Natural killer cell (primary cell): ENCODE data around the gene PKHD1. TPM values are rescaled to one million over a fixed set of nuclear protein-coding genes. Genes with fewer than 3 reads are reported as not detected.

Experiments
- ATAC-seq, 3 donors: fragments of 150-1000 bp in 2 of 3; fragments of 200-7000 bp in 1 of 3; cut with Tn5 transposase; 1 replicate in 1 of 3; 2 replicates in 2 of 3; pipeline ENCODE4 v1.10.0; 2021; ENCODE audit warnings: mild to moderate bottlenecking in 2 of 3, moderate library complexity in 2 of 3
- DNase-seq, 2 donors: peaks; one replicate each; pipeline versions ENCODE4 v3.0.0 to v3.0.0-alpha.2; 2013 to 2021; ENCODE audit warnings: mixed read lengths in 1 of 2
- H3K27ac ChIP-seq: one replicate; pipeline ENCODE4 v1.5.1; 2013; ENCODE audit warnings: mild to moderate bottlenecking, low read length
- H3K27me3 ChIP-seq: one replicate; pipeline ENCODE4 v1.6.1; 2013; ENCODE audit warnings: low read length; ENCODE audit not compliant: control insufficient read depth, insufficient read depth
- H3K36me3 ChIP-seq: one replicate; pipeline ENCODE4 v1.6.1; 2013; ENCODE audit warnings: low read length; ENCODE audit not compliant: control insufficient read depth, insufficient read depth
- H3K4me1 ChIP-seq: one replicate; pipeline ENCODE4 v1.6.1; 2013; ENCODE audit warnings: low read length; ENCODE audit not compliant: control insufficient read depth, insufficient read depth
- H3K4me3 ChIP-seq: one replicate; pipeline ENCODE4 v1.5.1; 2013; ENCODE audit warnings: low read length
- H3K9me3 ChIP-seq: one replicate; pipeline ENCODE4 v1.6.1; 2013; ENCODE audit warnings: low read length; ENCODE audit not compliant: control insufficient read depth, insufficient read depth
- H3K27ac Mint-ChIP-seq, 2 donors: one replicate each; pipeline ENCODE4 v1.8.0; 2022; ENCODE audit warnings: mild to moderate bottlenecking in 2 of 2, mixed read lengths in 2 of 2, moderate library complexity in 1 of 2
- H3K27me3 Mint-ChIP-seq, 2 donors: one replicate each; pipeline ENCODE4 v1.8.0; 2022; ENCODE audit warnings: low read depth in 2 of 2, mixed read lengths in 2 of 2
- H3K36me3 Mint-ChIP-seq: one replicate; pipeline ENCODE4 v1.8.0; 2022; ENCODE audit warnings: mixed read lengths
- H3K4me1 Mint-ChIP-seq, 2 donors: one replicate each; pipeline ENCODE4 v1.8.0; 2022; ENCODE audit warnings: mixed read lengths in 2 of 2
- H3K4me3 Mint-ChIP-seq: one replicate; pipeline ENCODE4 v1.8.0; 2022; ENCODE audit warnings: mild to moderate bottlenecking, moderate library complexity, mixed read lengths
- H3K9me3 Mint-ChIP-seq, 2 donors: one replicate each; pipeline ENCODE4 v1.8.0; 2022; ENCODE audit warnings: mixed read lengths in 2 of 2
- WGBS: methylation state at CpG from one replicate; pipeline ENCODE4 v1.1.7; 2013; ENCODE audit warnings: missing lambda C conversion rate; ENCODE audit not compliant: insufficient coverage; 5-methylcytosine and 5-hydroxymethylcytosine counted together
- intact Hi-C: fragments of 100-400 bp; cut with micrococcal nuclease; formaldehyde crosslinking; loops from one replicate; pipeline ENCODE4 v1.14.2; 2022
- total RNA-seq, 4 donors: library from RNA; stranded (reverse); fragments of 120-200 nt in 1 of 4; gene quantifications; one replicate each; pipeline versions ENCODE4 v1.2.3 to v1.2.4, GENCODE V29; 2013 to 2022
- TF ChIP-seq, protein P1 (sequence below): fragments of 200-600 bp; IDR thresholded peaks from one replicate; pipeline ENCODE4 v1.8.0; 2022; ENCODE audit warnings: antibody characterized with exemption

Gene PKHD1
- total RNA-seq, 3 donors from 2014 or later (not counting 1 experiment from before 2014, with no cell fraction given): not detected

DNA sequence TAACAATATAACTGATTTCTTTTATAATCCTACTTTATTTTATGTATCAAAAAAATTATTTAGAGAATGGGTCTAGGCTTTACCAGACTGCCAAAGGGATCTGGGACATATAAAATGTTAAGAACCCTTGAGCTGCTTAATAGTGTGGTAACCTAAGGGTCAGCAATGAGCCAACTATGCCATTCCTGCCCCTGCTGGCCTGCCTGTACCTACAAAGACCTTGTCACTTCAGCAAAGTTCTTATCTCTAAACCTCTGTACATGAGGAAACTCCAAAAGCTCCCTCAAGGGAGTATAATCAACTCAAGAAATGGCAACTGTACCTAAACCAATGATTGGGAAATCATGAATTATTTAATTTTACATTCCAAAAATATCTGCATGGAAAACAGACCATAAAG, 266.9 kb downstream of the PKHD1 start:
- peaks cover 0 to 2% of the 10 kb centered on the region in 2 donors for H3K9me3 Mint-ChIP-seq

DNA sequence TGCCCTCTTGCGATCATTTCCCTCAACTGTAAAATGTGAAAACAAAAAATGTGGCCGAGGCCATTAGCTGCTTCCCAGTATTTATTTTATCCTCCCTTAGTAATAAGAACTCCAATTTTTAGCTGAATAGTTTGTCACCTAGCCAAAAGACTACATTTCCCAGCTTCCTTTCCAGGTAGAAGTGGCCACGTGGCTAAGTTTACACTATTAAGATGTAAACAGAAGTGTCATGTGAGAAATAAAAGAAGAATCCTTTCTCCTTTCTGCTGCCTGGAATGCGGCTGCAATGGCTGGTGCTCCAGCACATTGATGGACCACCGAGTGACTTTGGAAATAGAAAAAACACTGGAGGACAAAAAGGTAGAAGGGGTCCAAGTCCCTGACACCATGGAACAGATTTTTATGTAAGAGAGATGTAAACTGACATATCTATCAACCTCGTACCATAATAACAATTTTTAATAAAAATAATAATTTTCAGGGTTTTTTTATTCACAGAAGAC, 268.8 kb downstream of the PKHD1 start:
- Mint-ChIP-seq H3K9me3 (peaks cover 0 to 2% of the 10 kb centered on the region in 2 donors), H3K27me3 (peaks cover 0 to 3% of the 10 kb centered on the region in 2 donors), H3K36me3 (no peaks in the 10 kb centered on the region), H3K4me1 (no peaks in the 10 kb centered on the region), H3K27ac (no peak overlapping the region), H3K4me3 (no peak overlapping the region)
- Histone ChIP-seq H3K27me3 (no peaks in the 10 kb centered on the region), H3K4me1 (no peaks in the 10 kb centered on the region), H3K4me3 (no peak overlapping the region), H3K9me3 (no peaks in the 10 kb centered on the region), H3K27ac (no peak overlapping the region), H3K36me3 (no peaks in the 10 kb centered on the region)
- TF ChIP-seq, protein P1, sequence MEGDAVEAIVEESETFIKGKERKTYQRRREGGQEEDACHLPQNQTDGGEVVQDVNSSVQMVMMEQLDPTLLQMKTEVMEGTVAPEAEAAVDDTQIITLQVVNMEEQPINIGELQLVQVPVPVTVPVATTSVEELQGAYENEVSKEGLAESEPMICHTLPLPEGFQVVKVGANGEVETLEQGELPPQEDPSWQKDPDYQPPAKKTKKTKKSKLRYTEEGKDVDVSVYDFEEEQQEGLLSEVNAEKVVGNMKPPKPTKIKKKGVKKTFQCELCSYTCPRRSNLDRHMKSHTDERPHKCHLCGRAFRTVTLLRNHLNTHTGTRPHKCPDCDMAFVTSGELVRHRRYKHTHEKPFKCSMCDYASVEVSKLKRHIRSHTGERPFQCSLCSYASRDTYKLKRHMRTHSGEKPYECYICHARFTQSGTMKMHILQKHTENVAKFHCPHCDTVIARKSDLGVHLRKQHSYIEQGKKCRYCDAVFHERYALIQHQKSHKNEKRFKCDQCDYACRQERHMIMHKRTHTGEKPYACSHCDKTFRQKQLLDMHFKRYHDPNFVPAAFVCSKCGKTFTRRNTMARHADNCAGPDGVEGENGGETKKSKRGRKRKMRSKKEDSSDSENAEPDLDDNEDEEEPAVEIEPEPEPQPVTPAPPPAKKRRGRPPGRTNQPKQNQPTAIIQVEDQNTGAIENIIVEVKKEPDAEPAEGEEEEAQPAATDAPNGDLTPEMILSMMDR: no peak
- DNase-seq: no peak
- intact Hi-C loops: no loop called here
- no peak for ATAC-seq
- 50% methylated on average over 2 of the region's 6 CpGs for WGBS

More for the DNA sequence above, 266.9 kb downstream of the PKHD1 start:
- Histone ChIP-seq H3K9me3 (no peaks in the 10 kb centered on the region), H3K27me3 (no peaks in the 10 kb centered on the region), H3K4me1 (no peaks in the 10 kb centered on the region), H3K4me3 (no peak overlapping the region), H3K27ac (no peak overlapping the region), H3K36me3 (no peaks in the 10 kb centered on the region)
- Mint-ChIP-seq H3K4me3 (no peak overlapping the region), H3K27ac (no peak overlapping the region), H3K36me3 (no peaks in the 10 kb centered on the region), H3K4me1 (no peaks in the 10 kb centered on the region), H3K27me3 (peaks cover 0 to 3% of the 10 kb centered on the region in 2 donors)
- intact Hi-C loops: no loop called here
- TF ChIP-seq, protein P1: no peak
- ATAC-seq (no peak), DNase-seq (no peak)

GRCh38 chr6:51817832-51818231, 269.6 kb downstream of the PKHD1 start:
- Mint-ChIP-seq H3K27ac (no peak overlapping the region), H3K4me1 (no peaks in the 10 kb centered on the region), H3K27me3 (peaks cover 0 to 3% of the 10 kb centered on the region in 2 donors), H3K36me3 (no peaks in the 10 kb centered on the region), H3K4me3 (no peak overlapping the region), H3K9me3 (peaks cover 0 to 2% of the 10 kb centered on the region in 2 donors)
- H3K27ac ChIP-seq: no peak overlapping the region
- no peaks in the 10 kb centered on the region for H3K27me3 ChIP-seq
- DNase-seq: no peak
- TF ChIP-seq, protein P1: no peak
- no peaks in the 10 kb centered on the region for H3K9me3 ChIP-seq
- no peaks in the 10 kb centered on the region for H3K4me1 ChIP-seq
- no peak for ATAC-seq
- 80% methylated on average over 7 of the region's 7 CpGs for WGBS
- intact Hi-C loops: no loop called here
- no peaks in the 10 kb centered on the region for H3K36me3 ChIP-seq
- no peak overlapping the region for H3K4me3 ChIP-seq

GRCh38 chr6:51814418-51814817, 273.0 kb downstream of the PKHD1 start:
- Mint-ChIP-seq H3K4me3 (no peak overlapping the region), H3K27ac (no peak overlapping the region), H3K36me3 (no peaks in the 10 kb centered on the region), H3K27me3 (no peaks in the 10 kb centered on the region), H3K9me3 (no peaks in the 10 kb centered on the region), H3K4me1 (no peaks in the 10 kb centered on the region)
- Histone ChIP-seq H3K4me3 (no peak overlapping the region), H3K9me3 (no peaks in the 10 kb centered on the region), H3K27me3 (no peaks in the 10 kb centered on the region), H3K36me3 (no peaks in the 10 kb centered on the region), H3K4me1 (no peaks in the 10 kb centered on the region), H3K27ac (no peak overlapping the region)
- intact Hi-C loops: no loop called here
- DNase-seq (no peak), ATAC-seq (no peak)
- 40% methylated on average over 1 of the region's 1 CpG for WGBS
- TF ChIP-seq, protein P1: no peak
